GM19193 (cell line): ENCODE results near the gene FLT4.

Experiments
- POLR2A ChIP-seq: IDR thresholded peaks from 4 replicates; pipeline ENCODE4 v1.6.1; 2011; ENCODE audit not compliant: insufficient read depth, insufficient read length; ENCODE audit errors: extremely low read depth

FLT4 gene

GRCh38 chr5:180596115-180596667 is 53.2 kb downstream of the FLT4 start:
- TF ChIP-seq POLR2A = no peak

GRCh38 chr5:180595381-180596114 is 53.9 kb downstream of the FLT4 start:
- TF ChIP-seq POLR2A = no peak

GRCh38 chr5:180595046-180595379 is 54.4 kb downstream of the FLT4 start:
- no peak for TF ChIP-seq POLR2A

GRCh38 chr5:180594311-180595045 is 54.9 kb downstream of the FLT4 start:
- no peak for TF ChIP-seq POLR2A

GRCh38 chr5:180593446-180594206 is 55.8 kb downstream of the FLT4 start:
- no peak for TF ChIP-seq POLR2A

GRCh38 chr5:180592176-180592575 is 57.2 kb downstream of the FLT4 start:
- no peak for TF ChIP-seq POLR2A

GRCh38 chr5:180591311-180591887 is 58.0 kb downstream of the FLT4 start, which contains the start of gene SCGB3A1:
Gene SCGB3A1 (minus strand): TSS chr5:180591499. CDS start chr5:180591462, 37 bp downstream.
- no peak for TF ChIP-seq POLR2A

- no peak for TF ChIP-seq POLR2A
Measured at GRCh38 chr5:180590543-180591310, 58.7 kb downstream of the FLT4 start.

GRCh38 chr5:180589771-180590542 is 59.4 kb downstream of the FLT4 start:
- TF ChIP-seq POLR2A = no peak

- no peak for TF ChIP-seq POLR2A
Measured at GRCh38 chr5:180586870-180587269, 62.5 kb downstream of the FLT4 start.

- TF ChIP-seq POLR2A = no peak
Measured at GRCh38 chr5:180586204-180586603, 63.2 kb downstream of the FLT4 start.

- no peak for TF ChIP-seq POLR2A
Measured at GRCh38 chr5:180583738-180584137, 65.7 kb downstream of the FLT4 start.

- TF ChIP-seq POLR2A = no peak
Measured at GRCh38 chr5:180580681-180581080, 68.7 kb downstream of the FLT4 start.
